Central memory CD8-positive, alpha-beta T cell (primary cell): Measurements from ENCODE around the gene APCDD1.

Source experiments
- ATAC-seq: fragments of 150-1000 bp; cut with Tn5 transposase; replicated peaks from 2 replicates; pipeline ENCODE4 v1.10.0; 2022; ENCODE audit warnings: mild to moderate bottlenecking, moderate FRiP score, moderate number of reproducible peaks; ENCODE audit not compliant: poor library complexity, severe bottlenecking; ENCODE audit errors: extremely low read depth
- DNase-seq, 2 donors: peaks; one replicate each; pipeline ENCODE4 v3.0.0; 2021; ENCODE audit warnings: low spot score in 2 of 2
- H3K27ac Mint-ChIP-seq: one replicate; pipeline ENCODE4 v1.8.0; 2022; ENCODE audit warnings: low read depth, mild to moderate bottlenecking, moderate library complexity, mixed read lengths
- H3K27me3 Mint-ChIP-seq: one replicate; pipeline ENCODE4 v1.8.0; 2022; ENCODE audit warnings: mixed read lengths
- H3K36me3 Mint-ChIP-seq: one replicate; pipeline ENCODE4 v1.8.0; 2022; ENCODE audit warnings: mild to moderate bottlenecking, moderate library complexity, mixed read lengths; ENCODE audit not compliant: insufficient read depth
- H3K4me1 Mint-ChIP-seq: one replicate; pipeline ENCODE4 v1.8.0; 2022; ENCODE audit warnings: mixed read lengths
- H3K4me3 Mint-ChIP-seq: one replicate; pipeline ENCODE4 v1.8.0; 2022; ENCODE audit warnings: mild to moderate bottlenecking, moderate library complexity, mixed read lengths
- H3K9me3 Mint-ChIP-seq: one replicate; pipeline ENCODE4 v1.8.0; 2022; ENCODE audit warnings: mixed read lengths

APCDD1 gene

GRCh38 chr18:10453806-10454680 lies at the start of gene APCDD1:
APCDD1 (plus strand) TSS chr18:10454635; CDS start chr18:10454982, 347 bp downstream.
- DNase-seq (no peak), ATAC-seq (no peak)
- Mint-ChIP-seq H3K27ac (no peak within 1 kb of the TSS), H3K4me1 (no peaks in the 10 kb centered on the region), H3K9me3 (no peaks in the 10 kb centered on the region), H3K27me3 (peaks cover 72% of the 10 kb centered on the region), H3K4me3 (no peak within 1 kb of the TSS), H3K36me3 (no peaks in the 10 kb centered on the region)

GRCh38 chr18:10405014-10405493 lies 49.4 kb upstream of the APCDD1 start:
- no peak for ATAC-seq
- peaks cover 12% of the 10 kb centered on the region for H3K27me3 Mint-ChIP-seq

DNA sequence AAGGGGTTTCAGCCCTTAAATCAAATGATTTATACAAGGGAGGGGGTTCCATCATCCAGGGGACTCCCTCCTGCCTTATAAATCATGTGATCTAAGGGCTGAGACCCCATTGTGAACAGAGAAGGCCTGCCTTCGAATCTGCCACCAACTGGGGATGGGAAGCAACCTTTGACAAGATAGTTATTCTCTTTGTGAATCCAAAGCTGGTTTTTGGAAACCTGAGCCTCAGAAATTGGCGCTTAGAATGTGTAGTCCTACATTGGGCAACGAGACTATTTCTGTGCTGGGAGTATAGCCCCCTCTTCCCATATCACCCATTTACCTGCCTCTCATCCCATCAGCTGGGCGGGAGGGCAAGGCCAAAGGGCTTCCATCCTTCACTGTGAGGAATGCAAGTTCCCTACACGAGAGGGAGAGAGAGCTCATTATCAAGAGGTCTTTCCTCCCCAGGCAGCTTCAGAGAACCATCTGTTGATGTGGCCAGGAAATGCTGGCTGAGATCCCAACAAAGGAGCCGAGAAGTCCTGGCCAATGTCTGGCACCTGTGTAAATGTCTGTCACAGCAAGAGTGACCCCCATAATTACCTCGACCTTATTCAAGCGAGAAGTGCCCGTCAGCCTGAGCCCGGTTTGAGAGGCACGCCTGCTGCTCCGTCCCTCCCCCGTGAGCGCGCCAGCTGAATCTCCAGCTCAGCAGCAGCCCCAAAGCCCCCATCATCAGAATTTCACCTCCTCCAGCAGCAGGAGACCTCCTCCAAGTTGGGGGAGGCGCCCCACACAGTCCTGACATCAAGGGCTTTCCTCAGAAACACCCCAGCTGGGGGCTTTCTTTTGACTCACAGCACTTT lies 48.4 kb upstream of the APCDD1 start:
- no peaks in the 10 kb centered on the region for H3K9me3 Mint-ChIP-seq
- H3K27ac Mint-ChIP-seq = no peak overlapping the region
- no peak for DNase-seq
- no peak for ATAC-seq
- H3K4me1 Mint-ChIP-seq = no peaks in the 10 kb centered on the region
- H3K27me3 Mint-ChIP-seq = peaks cover 7% of the 10 kb centered on the region
- H3K36me3 Mint-ChIP-seq = no peaks in the 10 kb centered on the region
- H3K4me3 Mint-ChIP-seq = no peak overlapping the region

More at GRCh38 chr18:10405014-10405493, 49.4 kb upstream of the APCDD1 start:
- no peaks in the 10 kb centered on the region for H3K9me3 Mint-ChIP-seq
- DNase-seq = no peak
- no peaks in the 10 kb centered on the region for H3K36me3 Mint-ChIP-seq
- no peaks in the 10 kb centered on the region for H3K4me1 Mint-ChIP-seq
- H3K27ac Mint-ChIP-seq = no peak overlapping the region
- H3K4me3 Mint-ChIP-seq = no peak overlapping the region

DNA sequence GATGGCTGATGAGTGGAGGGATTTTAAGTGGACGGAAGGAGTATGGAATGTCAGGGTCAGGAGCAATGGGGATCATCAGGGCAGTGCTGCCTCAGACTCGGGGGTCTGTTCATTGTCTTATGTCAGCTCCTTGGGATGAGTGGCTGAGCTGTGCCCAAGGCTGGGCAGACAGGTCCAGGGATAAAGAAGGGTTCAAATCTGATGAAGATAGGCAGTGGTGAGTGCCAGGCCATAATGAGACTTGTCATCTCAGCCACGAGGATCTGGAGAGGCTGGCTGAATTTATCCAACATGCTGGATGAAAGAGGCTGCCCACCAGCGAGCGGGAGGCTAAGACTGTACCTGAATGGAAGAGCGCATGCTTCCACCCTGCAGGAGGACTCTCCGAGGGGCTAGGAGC lies 46.3 kb upstream of the APCDD1 start:
- no peaks in the 10 kb centered on the region for H3K9me3 Mint-ChIP-seq
- no peaks in the 10 kb centered on the region for H3K4me1 Mint-ChIP-seq
- H3K27me3 Mint-ChIP-seq = peaks cover 9% of the 10 kb centered on the region
- H3K27ac Mint-ChIP-seq = no peak overlapping the region
- DNase-seq (no peak), ATAC-seq (no peak)
- H3K4me3 Mint-ChIP-seq = no peak overlapping the region
- no peaks in the 10 kb centered on the region for H3K36me3 Mint-ChIP-seq

DNA sequence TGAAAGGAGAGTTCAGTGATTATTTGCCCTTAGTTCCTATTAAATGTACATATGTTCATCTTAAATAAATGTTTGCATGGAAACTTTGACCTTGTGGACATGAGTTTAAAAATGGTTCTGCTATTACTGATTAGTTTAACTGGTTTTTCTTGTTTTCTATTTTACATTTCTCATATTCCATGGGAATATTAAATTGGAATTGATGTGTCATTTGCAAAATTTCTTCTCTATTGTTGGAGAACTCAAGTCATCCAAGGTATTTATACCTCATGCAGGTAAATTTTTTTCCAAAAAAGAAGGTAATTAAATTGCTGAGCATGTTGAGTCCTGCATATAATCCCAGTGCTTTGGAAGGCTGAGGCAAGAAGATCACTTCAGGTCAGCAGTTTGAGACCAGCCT lies 45.4 kb upstream of the APCDD1 start:
- Mint-ChIP-seq H3K36me3 (no peaks in the 10 kb centered on the region), H3K4me1 (no peaks in the 10 kb centered on the region), H3K4me3 (no peak overlapping the region), H3K27ac (no peak overlapping the region), H3K27me3 (peaks cover 9% of the 10 kb centered on the region), H3K9me3 (no peaks in the 10 kb centered on the region)
- DNase-seq = no peak
- no peak for ATAC-seq

DNA sequence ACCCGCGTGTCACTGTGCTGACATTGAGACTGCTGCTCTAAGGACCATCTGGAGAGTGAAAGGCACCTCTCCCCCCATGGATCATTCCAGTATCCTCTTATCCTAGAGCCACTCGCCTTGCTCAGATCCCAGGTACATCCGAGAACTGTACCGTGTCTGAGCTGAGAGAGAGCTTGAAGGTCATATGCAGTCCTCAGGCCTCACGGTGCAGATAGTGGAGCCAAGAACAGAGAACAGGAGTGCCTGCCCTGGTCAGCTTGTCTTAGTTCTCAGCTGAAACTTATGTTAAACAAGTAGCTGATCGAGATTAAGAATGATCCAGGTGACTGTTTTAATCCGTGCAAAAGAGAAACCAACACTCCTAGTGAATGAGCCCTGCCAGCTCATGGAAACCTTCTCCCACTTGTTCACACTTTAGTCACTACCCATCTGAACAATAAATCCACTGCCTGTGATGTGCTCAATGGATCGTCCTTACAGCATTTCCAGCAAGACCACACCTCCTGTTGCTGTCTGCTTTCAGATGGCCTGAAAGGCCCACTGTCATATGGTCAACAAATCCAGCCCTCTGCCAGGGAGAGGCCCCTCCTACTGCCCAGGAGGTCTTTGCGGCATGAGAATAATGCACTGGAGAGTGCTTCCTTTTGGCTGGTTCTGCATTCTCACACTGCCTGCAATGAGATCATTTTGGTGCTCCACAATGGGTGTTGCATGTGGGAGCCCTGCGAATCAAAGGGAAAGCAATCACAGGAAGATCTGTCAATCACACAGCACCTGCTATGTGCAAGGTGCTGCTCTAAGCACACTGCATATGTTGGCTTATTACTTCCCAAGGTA lies 43.7 kb upstream of the APCDD1 start:
- ATAC-seq (no peak), DNase-seq (no peak)
- no peaks in the 10 kb centered on the region for H3K9me3 Mint-ChIP-seq
- no peak overlapping the region for H3K27ac Mint-ChIP-seq
- H3K4me3 Mint-ChIP-seq = no peak overlapping the region
- H3K27me3 Mint-ChIP-seq = peaks cover 18% of the 10 kb centered on the region
- no peaks in the 10 kb centered on the region for H3K36me3 Mint-ChIP-seq
- H3K4me1 Mint-ChIP-seq = no peaks in the 10 kb centered on the region

DNA sequence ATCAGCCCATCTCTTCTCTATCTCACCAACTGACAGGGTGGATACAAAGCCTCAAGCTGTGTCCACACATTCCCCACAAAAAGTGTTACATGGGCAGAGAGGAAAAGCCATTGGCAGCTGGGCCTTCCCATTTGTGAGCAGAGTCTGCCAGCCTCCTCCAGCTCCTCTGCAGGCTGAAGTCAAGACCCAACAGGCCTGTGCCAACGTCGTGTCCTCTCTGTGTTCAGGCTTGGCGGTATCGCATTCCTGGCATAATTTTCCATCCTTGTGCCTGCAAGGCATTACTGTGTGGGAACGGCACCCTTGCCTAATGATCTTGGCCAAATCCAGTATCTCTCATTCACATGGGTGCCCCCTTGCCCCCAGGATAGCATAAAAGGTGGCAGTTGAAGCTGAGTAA lies 41.5 kb upstream of the APCDD1 start:
- no peaks in the 10 kb centered on the region for H3K36me3 Mint-ChIP-seq
- H3K27ac Mint-ChIP-seq = no peak overlapping the region
- H3K4me3 Mint-ChIP-seq = no peak overlapping the region
- H3K4me1 Mint-ChIP-seq = no peaks in the 10 kb centered on the region
- peaks cover 24% of the 10 kb centered on the region for H3K27me3 Mint-ChIP-seq
- ATAC-seq = no peak
- no peak for DNase-seq
- no peaks in the 10 kb centered on the region for H3K9me3 Mint-ChIP-seq

GRCh38 chr18:10413722-10414121 lies 40.7 kb upstream of the APCDD1 start:
- no peak for DNase-seq
- ATAC-seq = no peak
- H3K36me3 Mint-ChIP-seq = no peaks in the 10 kb centered on the region
- H3K4me3 Mint-ChIP-seq = no peak overlapping the region
- H3K9me3 Mint-ChIP-seq = no peaks in the 10 kb centered on the region
- peaks cover 24% of the 10 kb centered on the region for H3K27me3 Mint-ChIP-seq
- no peaks in the 10 kb centered on the region for H3K4me1 Mint-ChIP-seq
- no peak overlapping the region for H3K27ac Mint-ChIP-seq

DNA sequence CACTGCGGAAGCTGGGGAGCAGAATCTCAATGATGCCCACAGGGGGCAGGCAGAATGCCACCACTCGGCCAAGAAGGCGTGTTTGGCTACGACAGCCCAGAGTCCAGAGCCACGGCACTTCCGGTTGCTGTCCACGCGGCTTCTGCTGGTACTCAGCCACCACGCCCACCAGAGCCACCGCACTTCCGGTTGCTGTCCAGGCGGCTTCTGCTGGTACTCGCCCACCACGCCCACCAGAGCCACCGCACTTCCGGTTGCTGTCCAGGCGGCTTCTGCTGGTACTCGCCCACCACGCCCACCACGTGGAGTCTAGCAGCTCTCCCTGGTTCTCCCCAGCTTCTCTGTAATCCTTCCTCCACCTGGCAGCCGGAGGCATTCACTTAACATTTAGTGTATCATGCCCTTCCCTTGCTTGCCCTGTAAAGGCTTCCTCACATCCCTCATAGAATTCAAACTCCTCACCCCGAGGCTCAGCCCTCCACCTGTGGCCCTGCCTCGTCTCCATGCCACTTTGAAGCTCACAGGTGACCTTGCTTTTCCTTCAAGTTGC lies 40.1 kb upstream of the APCDD1 start:
- no peaks in the 10 kb centered on the region for H3K9me3 Mint-ChIP-seq
- no peak overlapping the region for H3K27ac Mint-ChIP-seq
- DNase-seq (no peak), ATAC-seq (no peak)
- no peaks in the 10 kb centered on the region for H3K36me3 Mint-ChIP-seq
- H3K4me1 Mint-ChIP-seq = no peaks in the 10 kb centered on the region
- H3K4me3 Mint-ChIP-seq = no peak overlapping the region
- peaks cover 24% of the 10 kb centered on the region for H3K27me3 Mint-ChIP-seq

DNA sequence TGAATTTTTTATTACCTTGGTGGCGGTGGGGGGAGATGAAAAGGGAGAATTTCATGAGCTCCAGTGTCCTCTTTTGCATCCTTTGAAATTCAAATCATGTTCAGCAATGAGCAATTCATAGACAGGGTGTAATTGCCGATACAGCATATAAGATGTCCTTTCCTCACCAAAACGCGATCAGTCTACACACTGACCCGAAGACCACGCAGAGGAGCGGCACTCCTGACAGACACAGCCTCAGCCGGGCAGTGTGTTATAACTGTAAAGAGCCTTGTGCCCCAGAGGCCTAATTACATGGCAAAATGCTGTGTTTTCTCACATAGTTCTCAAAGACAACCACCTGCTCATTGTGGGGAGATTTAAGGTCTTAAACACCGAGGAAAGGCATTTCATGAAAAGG lies 38.4 kb upstream of the APCDD1 start:
- DNase-seq (no peak), ATAC-seq (no peak)
- no peaks in the 10 kb centered on the region for H3K9me3 Mint-ChIP-seq
- H3K4me3 Mint-ChIP-seq = no peak overlapping the region
- H3K27me3 Mint-ChIP-seq = peaks cover 24% of the 10 kb centered on the region
- no peaks in the 10 kb centered on the region for H3K4me1 Mint-ChIP-seq
- H3K36me3 Mint-ChIP-seq = no peaks in the 10 kb centered on the region
- H3K27ac Mint-ChIP-seq = no peak overlapping the region

DNA sequence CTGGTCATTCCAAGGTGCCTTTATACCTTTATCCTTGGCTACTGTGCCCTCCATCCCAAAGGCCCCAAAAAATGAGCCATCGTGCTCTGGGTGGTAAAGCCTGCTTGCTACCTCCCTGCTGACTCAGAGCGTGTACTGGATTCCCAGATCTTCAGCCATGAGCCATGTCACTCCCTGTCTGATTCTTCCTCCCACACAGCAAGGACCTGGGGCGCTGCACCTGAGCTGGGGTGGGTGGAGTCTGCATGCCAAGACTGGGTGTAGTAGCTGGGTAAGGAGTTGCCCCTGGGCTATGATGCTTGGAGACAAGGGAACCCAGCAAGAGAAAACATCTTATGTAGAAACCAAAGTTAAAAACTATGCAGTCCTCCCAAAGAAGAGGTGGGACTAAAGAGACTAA lies 37.2 kb upstream of the APCDD1 start:
- Mint-ChIP-seq H3K27ac (no peak overlapping the region), H3K4me3 (no peak overlapping the region), H3K27me3 (peaks cover 15% of the 10 kb centered on the region), H3K4me1 (no peaks in the 10 kb centered on the region), H3K36me3 (no peaks in the 10 kb centered on the region), H3K9me3 (no peaks in the 10 kb centered on the region)
- DNase-seq = no peak
- ATAC-seq = no peak

GRCh38 chr18:10417664-10418063 lies 36.8 kb upstream of the APCDD1 start:
- no peak for ATAC-seq
- no peak overlapping the region for H3K27ac Mint-ChIP-seq
- H3K36me3 Mint-ChIP-seq = no peaks in the 10 kb centered on the region
- no peak overlapping the region for H3K4me3 Mint-ChIP-seq
- peaks cover 16% of the 10 kb centered on the region for H3K27me3 Mint-ChIP-seq
- H3K9me3 Mint-ChIP-seq = no peaks in the 10 kb centered on the region
- H3K4me1 Mint-ChIP-seq = no peaks in the 10 kb centered on the region
- DNase-seq = no peak
